HG02678 (cell line): ENCODE results near the gene NLRP8.
"Not testable (repeated sequence)": the region's sequence is repeated elsewhere in the genome, so short reads cannot be mapped to it uniquely, and the experiment has no call there.

Source experiments
- ATAC-seq: cut with Tn5 transposase; IDR thresholded peaks from one replicate; pipeline ENCODE4 v1.9.1; 2021; ENCODE audit warnings: mild to moderate bottlenecking, moderate library complexity; ENCODE audit not compliant: unreplicated experiment

The NLRP8 gene

DNA sequence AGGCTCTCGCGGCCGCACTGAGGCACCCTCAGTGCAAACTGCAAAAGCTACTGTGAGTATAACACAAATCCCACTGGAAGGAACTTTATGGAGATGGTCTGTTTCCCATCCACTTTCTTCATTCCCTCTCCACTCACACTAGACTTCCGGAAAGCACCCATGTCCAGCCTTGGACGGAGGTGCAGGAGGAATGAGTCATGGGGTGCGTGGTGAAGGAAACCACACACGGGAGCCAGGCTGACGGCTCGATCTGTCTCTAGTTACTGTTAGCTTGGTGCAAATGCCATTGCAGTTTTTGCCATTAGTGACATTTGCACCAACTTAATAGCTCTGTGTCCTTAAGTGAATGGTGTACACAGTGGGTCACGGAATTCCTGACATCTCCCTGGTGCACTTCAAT lies 14.6 kb downstream of the NLRP8 start:
- ATAC-seq, result no peak

DNA sequence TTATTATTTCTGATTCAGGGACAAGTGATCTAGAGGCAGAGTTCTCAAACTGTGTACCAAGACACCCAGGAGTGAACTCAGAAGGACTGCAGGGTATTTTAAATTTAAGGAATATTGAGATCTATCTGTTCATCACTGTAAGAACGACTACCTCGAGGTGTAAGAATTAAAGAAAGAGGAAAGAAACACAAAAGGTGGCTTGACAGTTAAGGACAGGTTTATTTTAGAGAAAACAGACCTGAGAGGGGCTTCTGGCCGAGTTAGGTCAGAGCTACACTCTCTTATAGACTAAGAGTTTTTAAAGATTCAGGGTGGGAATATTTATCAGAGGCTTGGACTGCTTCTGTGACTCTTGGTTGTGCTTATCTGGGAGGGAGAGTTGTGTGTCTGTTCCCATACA lies 26.4 kb downstream of the NLRP8 start:
- ATAC-seq, result no peak

DNA sequence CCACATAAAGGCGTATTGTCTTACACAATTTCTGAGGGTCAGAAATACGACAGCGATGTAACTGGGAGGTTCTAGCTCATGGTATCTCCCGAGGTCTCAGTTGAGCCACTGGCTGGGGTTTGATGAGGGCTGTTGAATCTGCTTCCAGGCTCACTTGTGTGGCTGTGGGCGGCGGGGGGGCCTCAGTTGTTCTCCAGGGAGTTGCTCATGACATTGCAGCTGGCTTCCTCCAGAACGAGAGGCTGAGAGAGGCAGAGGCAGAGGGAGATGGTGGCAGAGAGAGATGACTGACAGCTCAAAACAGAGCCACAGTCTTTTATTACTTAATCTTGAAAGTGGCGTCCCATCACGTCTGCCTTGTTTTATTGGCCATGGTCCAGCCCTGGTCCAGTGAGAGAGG lies 32.8 kb downstream of the NLRP8 start:
- no peak for ATAC-seq

DNA sequence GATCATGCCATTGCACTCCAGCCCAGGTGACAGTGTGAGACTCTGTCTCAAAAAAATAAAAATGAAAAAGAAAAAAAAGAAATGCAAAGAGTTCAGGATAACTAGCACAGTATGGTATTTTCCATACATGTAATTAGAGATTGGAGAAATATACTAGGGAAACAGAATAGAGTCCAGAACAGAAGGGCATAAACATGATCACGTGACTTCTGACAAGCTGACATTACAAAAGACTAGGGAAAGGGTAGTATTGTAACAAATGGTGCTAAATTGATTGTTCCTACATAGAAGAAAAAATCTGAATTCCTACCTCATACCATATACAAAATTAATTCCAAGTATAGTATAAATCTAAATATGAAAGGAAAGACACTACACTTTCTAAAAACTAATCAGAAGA lies 37.6 kb downstream of the NLRP8 start:
- ATAC-seq, result no peak

DNA sequence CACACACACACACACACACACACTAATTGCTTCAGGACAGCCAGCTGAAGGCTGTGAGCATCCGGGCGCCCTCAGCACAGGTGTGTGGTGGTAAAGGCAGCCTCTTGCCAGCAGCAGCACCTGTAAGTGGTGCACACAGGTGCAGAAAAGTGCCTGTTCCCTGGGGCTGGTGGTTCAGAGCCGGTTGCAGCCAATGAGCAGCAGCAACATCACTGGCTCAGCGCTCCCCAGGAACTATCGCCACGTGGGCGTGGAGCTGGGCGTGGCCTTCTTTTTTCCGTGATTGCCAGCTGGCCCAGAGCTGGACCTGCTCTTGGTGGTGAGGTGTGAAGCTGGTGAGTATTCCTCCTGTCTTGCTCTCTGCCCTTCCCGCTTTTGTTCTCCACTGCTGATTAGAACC lies 38.9 kb downstream of the NLRP8 start, which contains the start of gene NLRP5:
TSS of gene NLRP5 (plus strand) at position 289 of the 400 bp plus-strand sequence.
- ATAC-seq, result no peak

DNA sequence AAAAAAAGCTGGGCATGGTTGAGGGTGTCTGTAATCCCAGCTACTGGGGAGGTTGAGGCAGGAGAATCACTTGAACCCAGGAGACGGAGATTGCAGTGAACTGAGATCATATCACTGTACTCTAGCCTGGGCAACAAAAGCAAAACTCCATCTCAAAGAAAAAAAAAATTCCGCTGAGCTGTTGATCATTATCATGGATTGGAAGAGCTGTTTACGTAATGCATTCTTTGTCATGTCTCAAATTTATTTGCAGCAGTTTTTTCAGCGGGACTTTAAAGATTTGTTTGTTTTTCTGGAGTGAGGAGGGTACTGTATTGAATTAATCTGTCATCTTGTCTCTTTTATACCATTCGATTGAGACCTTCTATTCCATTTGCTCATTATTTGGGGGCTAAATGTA lies 43.2 kb downstream of the NLRP8 start:
- no peak for ATAC-seq

DNA sequence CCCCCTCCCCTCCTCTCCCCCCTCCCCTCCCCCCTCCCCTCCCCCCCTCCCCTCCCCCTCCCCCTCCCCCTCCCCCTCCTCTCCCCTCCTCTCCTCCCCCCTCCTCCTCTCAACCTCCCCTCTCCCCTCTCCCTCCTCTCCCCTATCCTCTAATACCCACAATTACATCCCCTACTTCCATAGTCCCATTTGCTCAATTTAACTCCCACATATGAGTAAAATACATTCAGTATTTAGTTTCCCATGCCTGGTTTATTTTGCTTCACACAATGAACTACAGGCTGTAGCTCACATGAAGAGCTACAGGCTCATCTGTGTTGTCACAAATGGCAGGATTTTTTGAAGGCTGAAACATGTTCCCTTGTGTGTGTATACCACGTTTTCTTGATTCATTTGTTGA lies 45.9 kb downstream of the NLRP8 start:
- ATAC-seq, result no peak

DNA sequence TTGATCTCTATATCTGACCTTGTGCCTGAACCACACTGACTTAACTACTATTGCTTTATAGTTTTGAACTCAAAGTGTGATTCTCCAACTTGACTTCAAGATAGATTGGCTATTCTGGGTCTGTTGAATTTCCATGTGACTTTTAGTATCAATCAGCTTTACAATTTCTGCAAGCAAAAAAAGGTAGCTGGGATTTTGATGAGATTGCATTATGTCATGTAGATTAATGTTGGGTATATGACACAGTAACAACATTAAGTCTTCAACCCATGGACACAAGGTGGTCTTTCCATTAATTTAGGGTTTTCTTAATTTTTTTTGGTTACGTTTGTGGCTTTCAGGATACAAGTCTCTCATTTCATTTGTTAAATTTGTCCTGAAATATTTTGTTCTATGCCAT lies 67.1 kb downstream of the NLRP8 start:
- no peak for ATAC-seq

DNA sequence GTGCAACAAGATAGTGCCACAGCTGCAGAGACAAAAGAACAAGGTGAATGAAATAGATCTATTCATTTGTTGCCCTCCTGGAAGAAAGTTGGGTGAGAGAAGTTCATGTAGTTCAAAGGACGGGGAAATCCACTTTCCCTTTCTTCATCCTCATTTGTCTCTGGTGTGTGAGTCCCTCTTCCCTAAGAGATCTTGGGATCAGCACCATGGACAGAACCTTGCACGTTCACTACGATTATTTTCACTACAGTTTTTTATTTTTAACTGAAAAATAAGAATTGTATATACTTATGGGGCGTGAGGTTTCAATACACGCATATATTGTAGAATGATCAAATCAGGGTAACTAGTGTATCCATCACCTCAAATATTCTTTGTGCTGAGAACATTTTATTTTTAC lies 68.1 kb downstream of the NLRP8 start:
- no peak for ATAC-seq

DNA sequence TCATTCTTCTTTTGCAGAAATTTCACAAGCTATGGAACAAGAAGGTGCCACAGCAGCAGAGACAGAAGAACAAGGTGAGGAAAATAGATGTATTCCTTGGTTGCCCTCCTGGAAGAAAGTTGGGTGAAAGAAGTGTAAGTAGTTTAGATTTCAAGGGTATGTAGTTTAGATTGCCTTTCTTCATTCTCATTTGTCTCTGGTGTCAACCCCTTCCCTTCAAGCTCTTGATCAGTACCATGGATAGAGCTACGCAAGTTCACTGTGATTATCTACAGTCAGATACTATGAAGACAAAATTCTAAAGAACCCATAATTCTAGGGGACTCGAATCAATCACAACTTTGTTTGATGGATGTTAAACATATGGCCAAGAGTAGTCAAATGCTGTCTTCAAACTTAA lies 71.7 kb downstream of the NLRP8 start:
- ATAC-seq, result not testable (repeated sequence)

DNA sequence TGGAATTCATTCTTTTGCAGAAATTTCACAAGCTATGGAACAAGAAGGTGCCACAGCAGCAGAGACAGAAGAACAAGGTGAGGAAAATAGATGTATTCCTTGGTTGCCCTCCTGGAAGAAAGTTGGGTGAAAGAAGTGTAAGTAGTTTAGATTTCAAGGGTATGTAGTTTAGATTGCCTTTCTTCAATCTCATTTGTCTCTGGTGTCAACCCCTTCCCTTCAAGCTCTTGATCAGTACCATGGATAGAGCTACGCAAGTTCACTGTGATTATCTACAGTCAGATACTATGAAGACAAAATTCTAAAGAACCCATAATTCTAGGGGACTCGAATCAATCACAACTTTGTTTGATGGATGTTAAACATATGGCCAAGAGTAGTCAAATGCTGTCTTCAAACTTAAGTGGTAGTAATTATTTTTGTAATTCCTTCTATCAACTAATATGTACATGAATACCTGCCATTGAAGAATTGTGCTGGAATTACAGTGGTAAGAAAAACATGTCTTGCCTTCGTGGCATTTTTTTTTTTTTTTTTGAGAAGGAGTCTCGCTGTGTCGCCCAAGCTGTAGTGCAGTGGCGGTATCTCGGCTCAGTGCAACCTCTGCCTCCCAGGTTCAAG lies 72.8 kb downstream of the NLRP8 start:
- ATAC-seq, result not testable (repeated sequence)

DNA sequence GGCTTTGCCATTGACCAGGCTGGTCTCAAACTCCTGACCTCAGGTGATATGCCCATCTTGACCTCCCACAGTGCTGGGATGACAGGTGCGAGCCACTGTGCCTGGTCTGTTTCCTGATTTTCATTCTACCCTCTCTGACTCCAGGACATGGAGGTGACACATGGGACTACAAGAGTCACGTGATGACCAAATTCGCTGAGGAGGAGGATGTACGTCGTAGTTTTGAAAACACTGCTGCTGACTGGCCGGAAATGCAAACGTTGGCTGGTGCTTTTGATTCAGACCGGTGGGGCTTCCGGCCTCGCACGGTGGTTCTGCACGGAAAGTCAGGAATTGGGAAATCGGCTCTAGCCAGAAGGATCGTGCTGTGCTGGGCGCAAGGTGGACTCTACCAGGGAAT lies 79.1 kb downstream of the NLRP8 start:
- no peak for ATAC-seq
